Stimulated activated CD4-positive, alpha-beta T cell treated with anti-CD3 and anti-CD28 coated beads, Interleukin-1b, Interleukin-23, amount 100 ng/mL, for 48 hours (primary cell): ENCODE data around the gene ZNF548.

Experiments used
- DNase-seq: peaks from one replicate; pipeline ENCODE4 v3.0.0-alpha.2; 2020

The ZNF548 gene

GRCh38 chr19:57403737-57404563, 14.3 kb downstream of the ZNF548 start:
- no peak for DNase-seq

GRCh38 chr19:57406516-57407123, 17.0 kb downstream of the ZNF548 start:
- peak; percentile 72 for DNase-seq

GRCh38 chr19:57410877-57411671, 21.4 kb downstream of the ZNF548 start, which contains the start of gene ZNF17:
ZNF17 (plus strand) TSS chr19:57411161; CDS start chr19:57413616, 2,455 bp downstream.
- DNase-seq = peak; percentile 93

GRCh38 chr19:57419439-57419838, 29.8 kb downstream of the ZNF548 start:
- no peak for DNase-seq

- no peak for DNase-seq
These were observed 31.4 kb downstream of the ZNF548 start for GRCh38 chr19:57421037-57421436.

- no peak for DNase-seq
These were observed 44.9 kb downstream of the ZNF548 start for GRCh38 chr19:57434386-57435061.

- peak; percentile 97 for DNase-seq
These were observed 45.7 kb downstream of the ZNF548 start, which contains the start of gene ZNF749 for GRCh38 chr19:57435062-57435978. ZNF749 (plus strand) TSS chr19:57435325; CDS start chr19:57435579, 254 bp downstream.

GRCh38 chr19:57436417-57436816, 46.8 kb downstream of the ZNF548 start:
- DNase-seq = no peak

- DNase-seq = no peak
These were observed 48.3 kb downstream of the ZNF548 start for GRCh38 chr19:57437931-57438330.

GRCh38 chr19:57438925-57439324, 49.3 kb downstream of the ZNF548 start:
- DNase-seq = no peak

GRCh38 chr19:57441979-57442752, 52.5 kb downstream of the ZNF548 start:
- DNase-seq = no peak

GRCh38 chr19:57443121-57443696, 53.6 kb downstream of the ZNF548 start:
- DNase-seq = no peak

- no peak for DNase-seq
These were observed 62.7 kb downstream of the ZNF548 start for GRCh38 chr19:57452307-57452706.
